ENCODE measurements around the gene RUFY1. TPM values are rescaled to one million over a fixed set of nuclear protein-coding genes. Genes with fewer than 3 reads are reported as not detected.
"Not testable (repeated sequence)": the region's sequence is repeated elsewhere in the genome, so short reads cannot be mapped to it uniquely, and the experiment has no call there.

The RUFY1 gene
- 45.7 and 47.8 TPM in 2 replicates for total RNA-seq (2021)
- long read RNA-seq, transcript RUFY1-201 (18 exons, 2,646 nt): major isoform, 28 of 119 reads
- long read RNA-seq, transcript RUFY1-202 (18 exons, 2,454 nt): minor isoform, 17 of 119 reads
- long read RNA-seq, transcript RUFY1-204 (17 exons, 2,642 nt): minor isoform, 22 of 119 reads
- long read RNA-seq, partial matches to known transcripts: 24 of 119 reads
- long read RNA-seq, other reads (novel, unspliced or antisense): 28 of 119 reads

- no peak within 1 kb of the TSS for H3T11ph ChIP-seq (ENCODE audit: low read length)
- H3K27ac ChIP-seq (ENCODE audit: insufficient read length, low read depth, low read length): peak within 1 kb of the TSS; percentile 40
- peak within 1 kb of the TSS; percentile 26 for H2BK20ac ChIP-seq (ENCODE audit: low read depth, low read length, poor library complexity, severe bottlenecking)
- Mint-ChIP-seq H3K27me3 (ENCODE audit: low read depth) (no peaks in the 10 kb centered on the region), H3K36me3 (ENCODE audit: insufficient read depth in 1 of 3, low read depth in 3 of 3) (peaks cover 3 to 14% (median 14%) of the 10 kb centered on the region in 3 experiments; a peak in 5 of 7 replicates), H3K4me1 (peaks cover 26 to 35% of the 10 kb centered on the region in 2 experiments), H3K27ac (peak within 1 kb of the TSS; percentile 95 to 99 (median 96)), H3K9me3 (peaks cover 0 to 3% of the 10 kb centered on the region in 2 experiments; a peak in 1 of 5 replicates), H3K4me3 (peak within 1 kb of the TSS; percentile 92 to 96)
- H3K4ac ChIP-seq (ENCODE audit: low read depth, low read length): peak within 1 kb of the TSS; percentile 38; the same call in 1 of the 2 replicates
- no CpG with 5 or more reads among the region's 109 CpGs for WGBS (ENCODE audit: extremely low coverage, insufficient read length, low lambda C conversion rate)
- H3K4me1 ChIP-seq (ENCODE audit: insufficient read depth, low read length): no peaks in the 10 kb centered on the region; the same call in 1 of the 2 replicates
- peak within 1 kb of the TSS; percentile 95 for H3K14ac ChIP-seq (ENCODE audit: insufficient read depth, low read length)
- peaks cover 9% of the 10 kb centered on the region for H3K79me2 ChIP-seq (ENCODE audit: insufficient read depth, low read length)
- no peak within 1 kb of the TSS for H2AK5ac ChIP-seq (ENCODE audit: insufficient read length, low read length)
- peak; percentile 80 for DNase-seq
- H3K56ac ChIP-seq (ENCODE audit: insufficient read length, low read depth, low read length): no peak within 1 kb of the TSS
- H3K9me3 ChIP-seq (ENCODE audit: control insufficient read depth, low read depth, low read length): no peaks in the 10 kb centered on the region
- H4K20me1 ChIP-seq (ENCODE audit: control insufficient read depth, insufficient read depth, insufficient read length): no peaks in the 10 kb centered on the region
- TF ChIP-seq CTCF (conservative IDR thresholded peaks at IDR 0.05): no peak
- H2BK5ac ChIP-seq (ENCODE audit: insufficient read length, low read length): no peak within 1 kb of the TSS
- peak within 1 kb of the TSS; percentile 88 for H3K4me2 ChIP-seq (ENCODE audit: insufficient read depth, insufficient read length, low read length)
- H2BK15ac ChIP-seq (ENCODE audit: low read depth, low read length): no peak within 1 kb of the TSS
- H4K5ac ChIP-seq (ENCODE audit: insufficient read length, low read depth, low read length): peak within 1 kb of the TSS; percentile 72
- H4K8ac ChIP-seq (replicated peaks; ENCODE audit: insufficient read length, low read depth, low read length): peak within 1 kb of the TSS; percentile 55
- peak within 1 kb of the TSS; percentile 94 for H2BK12ac ChIP-seq (ENCODE audit: insufficient read length, low read depth, low read length)
- H3K79me1 ChIP-seq (ENCODE audit: insufficient read depth, low read depth, low read length, poor library complexity, severe bottlenecking): peaks cover 13% of the 10 kb centered on the region
- no peak within 1 kb of the TSS for H3K23ac ChIP-seq (ENCODE audit: insufficient read length, low read depth, low read length)
- peak within 1 kb of the TSS; percentile 98 for H3K18ac ChIP-seq (ENCODE audit: insufficient read length, low read depth, low read length)
- no peaks in the 10 kb centered on the region for H3K27me3 ChIP-seq (ENCODE audit: insufficient read depth, low read length)
- H3K23me2 ChIP-seq (ENCODE audit: insufficient read length, low read depth, low read length, poor library complexity, severe bottlenecking): peaks cover 11% of the 10 kb centered on the region
- peak within 1 kb of the TSS; percentile 90 for H3K9ac ChIP-seq (ENCODE audit: extremely low read depth, insufficient read length, low read length)
- peak within 1 kb of the TSS; percentile 87 for H2BK120ac ChIP-seq (ENCODE audit: low read depth, low read length, poor library complexity, severe bottlenecking)
- H2AFZ ChIP-seq (ENCODE audit: low read length): no peak within 1 kb of the TSS
- H4K91ac ChIP-seq (ENCODE audit: insufficient read length, low read depth, low read length): peak within 1 kb of the TSS; percentile 79
Measured at GRCh38 chr5:179550511-179551342, at the start of gene RUFY1. Gene RUFY1 (plus strand): TSS chr5:179550554. CDS start chr5:179550570, 16 bp downstream.

- not testable (repeated sequence) for H3T11ph ChIP-seq (ENCODE audit: low read length); H3K4me1 ChIP-seq (ENCODE audit: insufficient read depth, low read length); H3K27ac Mint-ChIP-seq; H4K5ac ChIP-seq (ENCODE audit: insufficient read length, low read depth, low read length); H3K27me3 ChIP-seq (ENCODE audit: insufficient read depth, low read length); H2BK12ac ChIP-seq (ENCODE audit: insufficient read length, low read depth, low read length); H3K36me3 Mint-ChIP-seq (ENCODE audit: insufficient read depth in 1 of 3, low read depth in 3 of 3); H2AFZ ChIP-seq (ENCODE audit: low read length); H2BK20ac ChIP-seq (ENCODE audit: low read depth, low read length, poor library complexity, severe bottlenecking); H2BK15ac ChIP-seq (ENCODE audit: low read depth, low read length); H2BK5ac ChIP-seq (ENCODE audit: insufficient read length, low read length); H4K91ac ChIP-seq (ENCODE audit: insufficient read length, low read depth, low read length); H3K18ac ChIP-seq (ENCODE audit: insufficient read length, low read depth, low read length); H3K9me3 Mint-ChIP-seq; H3K9me3 ChIP-seq (ENCODE audit: control insufficient read depth, low read depth, low read length); H3K27ac ChIP-seq (ENCODE audit: insufficient read length, low read depth, low read length); H3K23me2 ChIP-seq (ENCODE audit: insufficient read length, low read depth, low read length, poor library complexity, severe bottlenecking); H3K79me1 ChIP-seq (ENCODE audit: insufficient read depth, low read depth, low read length, poor library complexity, severe bottlenecking); H3K9ac ChIP-seq (ENCODE audit: extremely low read depth, insufficient read length, low read length); H3K14ac ChIP-seq (ENCODE audit: insufficient read depth, low read length); DNase-seq; H3K4me3 Mint-ChIP-seq; H3K4me2 ChIP-seq (ENCODE audit: insufficient read depth, insufficient read length, low read length); H4K20me1 ChIP-seq (ENCODE audit: control insufficient read depth, insufficient read depth, insufficient read length); H3K27me3 Mint-ChIP-seq (ENCODE audit: low read depth); H4K8ac ChIP-seq (replicated peaks; ENCODE audit: insufficient read length, low read depth, low read length); H2BK120ac ChIP-seq (ENCODE audit: low read depth, low read length, poor library complexity, severe bottlenecking); H3K56ac ChIP-seq (ENCODE audit: insufficient read length, low read depth, low read length); H2AK5ac ChIP-seq (ENCODE audit: insufficient read length, low read length); H3K4ac ChIP-seq (ENCODE audit: low read depth, low read length); H3K79me2 ChIP-seq (ENCODE audit: insufficient read depth, low read length); H3K23ac ChIP-seq (ENCODE audit: insufficient read length, low read depth, low read length)
- WGBS (ENCODE audit: extremely low coverage, insufficient read length, low lambda C conversion rate): no CpG with 5 or more reads among the region's 11 CpGs
- H3K4me1 Mint-ChIP-seq: peaks cover 18 to 19% of the 10 kb centered on the region in 2 experiments
Measured at GRCh38 chr5:179501997-179502396, 48.4 kb upstream of the RUFY1 start.

Measured in H9 (cell line).